LNCaP clone FGC (cell line): ENCODE measurements around the gene MYO9B.

Source experiments
- DNase-seq: peaks from one replicate; pipeline ENCODE4 v3.0.0-alpha.2; 2011; ENCODE audit warnings: low read depth
- H3K4me3 ChIP-seq: 2 replicates; pipeline ENCODE4 v1.5.1; 2011; ENCODE audit warnings: mild to moderate bottlenecking, low read depth, low read length, control low read depth
- TF ChIP-seq, protein P1 (sequence below): IDR thresholded peaks from 2 replicates; pipeline ENCODE4 v1.5.1; 2012; ENCODE audit warnings: mild to moderate bottlenecking; ENCODE audit not compliant: control insufficient read depth, insufficient read depth; ENCODE audit errors: extremely low read depth

MYO9B gene

DNA sequence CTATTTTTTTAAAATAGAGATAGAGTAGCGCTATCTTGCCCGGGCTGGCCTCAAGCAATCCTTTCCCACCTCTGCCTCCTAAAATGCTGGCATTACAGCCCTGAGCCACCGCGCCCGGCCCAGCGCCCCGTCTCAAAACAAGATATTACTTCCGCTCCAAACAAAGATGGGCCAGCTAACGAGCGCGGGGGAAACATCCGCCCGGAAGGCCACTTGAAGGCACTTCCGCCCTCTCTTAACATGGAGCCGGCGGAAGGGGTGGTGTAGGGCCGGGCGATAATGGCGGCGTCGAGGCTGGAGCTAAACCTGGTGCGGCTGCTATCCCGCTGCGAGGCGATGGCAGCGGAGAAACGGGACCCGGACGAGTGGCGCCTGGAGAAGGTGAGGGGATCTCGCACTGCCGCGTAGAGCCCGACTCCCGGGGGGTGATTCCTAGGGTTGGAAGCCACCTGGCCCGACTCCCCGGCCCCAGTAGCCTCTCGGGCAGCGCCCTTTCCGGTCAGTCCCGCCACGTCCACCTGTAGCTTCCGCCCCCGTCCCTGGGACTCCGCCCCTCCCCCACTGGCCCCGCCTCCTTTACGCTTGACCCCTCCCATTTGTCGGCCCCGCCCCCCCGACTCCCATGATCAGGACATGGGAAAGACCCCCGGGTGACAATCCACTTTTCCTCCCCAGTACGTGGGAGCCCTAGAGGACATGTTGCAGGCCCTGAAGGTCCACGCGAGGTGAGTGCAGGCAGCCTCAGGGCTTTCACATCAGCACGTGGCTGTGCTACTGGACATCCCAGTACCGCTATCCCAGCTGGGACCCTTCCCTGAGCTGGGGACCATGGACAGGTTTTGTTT, 139.8 kb downstream of the MYO9B start, which contains the start of gene USE1:
Gene USE1, plus strand, starts transcription at position 231 of the 845 bp plus-strand sequence. Its CDS starts 49 bp downstream, at position 280.
- H3K4me3 ChIP-seq = peak within 1 kb of the TSS; percentile 85
- TF ChIP-seq, protein P1, sequence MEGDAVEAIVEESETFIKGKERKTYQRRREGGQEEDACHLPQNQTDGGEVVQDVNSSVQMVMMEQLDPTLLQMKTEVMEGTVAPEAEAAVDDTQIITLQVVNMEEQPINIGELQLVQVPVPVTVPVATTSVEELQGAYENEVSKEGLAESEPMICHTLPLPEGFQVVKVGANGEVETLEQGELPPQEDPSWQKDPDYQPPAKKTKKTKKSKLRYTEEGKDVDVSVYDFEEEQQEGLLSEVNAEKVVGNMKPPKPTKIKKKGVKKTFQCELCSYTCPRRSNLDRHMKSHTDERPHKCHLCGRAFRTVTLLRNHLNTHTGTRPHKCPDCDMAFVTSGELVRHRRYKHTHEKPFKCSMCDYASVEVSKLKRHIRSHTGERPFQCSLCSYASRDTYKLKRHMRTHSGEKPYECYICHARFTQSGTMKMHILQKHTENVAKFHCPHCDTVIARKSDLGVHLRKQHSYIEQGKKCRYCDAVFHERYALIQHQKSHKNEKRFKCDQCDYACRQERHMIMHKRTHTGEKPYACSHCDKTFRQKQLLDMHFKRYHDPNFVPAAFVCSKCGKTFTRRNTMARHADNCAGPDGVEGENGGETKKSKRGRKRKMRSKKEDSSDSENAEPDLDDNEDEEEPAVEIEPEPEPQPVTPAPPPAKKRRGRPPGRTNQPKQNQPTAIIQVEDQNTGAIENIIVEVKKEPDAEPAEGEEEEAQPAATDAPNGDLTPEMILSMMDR = no peak
- peak; percentile 84 for DNase-seq

DNA sequence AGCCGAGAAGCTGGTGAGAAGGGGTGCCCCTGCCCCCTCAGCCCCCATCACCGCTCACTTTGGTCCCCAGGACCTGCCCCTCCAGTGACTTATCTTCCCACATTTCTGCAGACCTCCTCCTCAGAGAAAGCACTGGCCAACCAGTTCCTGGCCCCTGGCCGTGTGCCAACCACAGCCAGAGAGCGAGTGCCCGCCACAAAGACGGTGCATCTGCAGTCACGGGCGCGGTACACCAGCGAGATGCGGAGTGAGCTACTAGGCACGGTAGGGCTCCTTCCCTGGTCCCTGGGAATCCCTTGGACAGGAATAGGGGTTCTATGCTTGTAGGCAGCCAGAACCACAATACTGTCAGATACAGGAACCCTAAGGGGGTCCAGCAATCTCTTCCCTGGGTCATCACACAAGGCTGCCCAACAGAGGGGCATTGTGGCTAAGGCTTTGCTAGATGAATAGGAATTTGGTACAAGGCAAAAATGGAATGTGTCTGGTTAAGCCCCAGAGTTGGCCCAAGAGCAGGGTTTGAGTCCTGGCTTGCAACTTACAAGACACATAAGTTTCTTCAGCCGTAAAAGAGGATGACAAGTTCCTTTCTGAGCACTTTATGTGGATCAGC, 140.6 kb downstream of the MYO9B start:
- peak overlapping the region; percentile 85 for H3K4me3 ChIP-seq
- DNase-seq = no peak
- TF ChIP-seq, protein P1 = no peak

DNA sequence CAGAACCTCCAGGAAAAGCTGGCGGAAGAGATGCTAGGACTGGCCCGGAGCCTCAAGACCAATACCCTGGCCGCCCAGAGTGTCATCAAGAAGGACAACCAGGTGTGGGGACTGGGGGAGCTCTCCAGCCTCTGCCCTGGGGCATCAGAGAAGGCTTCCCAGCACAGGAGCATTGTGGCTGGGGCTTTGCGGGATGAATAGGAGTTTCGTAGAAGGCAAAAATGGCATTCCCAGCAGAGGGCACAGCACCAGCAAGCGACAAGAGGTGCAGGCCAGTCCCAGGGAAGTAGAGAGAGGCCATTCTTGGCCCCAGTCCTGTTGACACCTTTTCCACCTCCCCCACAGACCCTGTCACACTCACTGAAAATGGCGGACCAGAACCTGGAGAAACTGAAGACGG, 143.7 kb downstream of the MYO9B start:
- no peak overlapping the region for H3K4me3 ChIP-seq
- TF ChIP-seq, protein P1 = no peak
- DNase-seq = no peak

DNA sequence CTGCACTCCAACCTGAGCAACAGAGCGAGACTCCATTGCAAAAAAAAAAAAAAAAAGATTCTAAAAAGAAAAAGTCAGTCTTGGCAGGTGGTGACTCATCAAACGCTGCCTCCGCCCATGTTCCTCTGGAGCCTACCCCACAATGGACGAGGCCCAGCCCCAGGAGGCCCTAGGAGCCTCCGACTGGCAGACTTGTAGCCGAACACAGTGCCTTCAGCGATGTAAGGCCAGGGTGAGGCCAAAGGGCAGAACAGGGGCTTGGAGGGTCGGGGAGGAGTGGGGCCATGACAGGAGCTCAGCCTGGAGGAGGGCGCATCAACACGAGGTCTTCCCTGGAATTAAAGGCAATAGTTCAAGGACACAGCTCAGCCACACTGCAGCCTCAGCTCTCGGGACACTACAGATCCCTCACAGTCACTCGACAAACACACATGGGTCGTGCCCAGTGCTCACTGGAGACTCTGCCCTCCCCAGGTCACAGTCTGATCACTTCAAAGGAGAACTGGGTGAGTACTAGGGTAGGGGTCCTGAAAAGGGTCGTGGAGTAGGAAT, 144.7 kb downstream of the MYO9B start:
- DNase-seq = no peak
- TF ChIP-seq, protein P1 = no peak
- no peak overlapping the region for H3K4me3 ChIP-seq

DNA sequence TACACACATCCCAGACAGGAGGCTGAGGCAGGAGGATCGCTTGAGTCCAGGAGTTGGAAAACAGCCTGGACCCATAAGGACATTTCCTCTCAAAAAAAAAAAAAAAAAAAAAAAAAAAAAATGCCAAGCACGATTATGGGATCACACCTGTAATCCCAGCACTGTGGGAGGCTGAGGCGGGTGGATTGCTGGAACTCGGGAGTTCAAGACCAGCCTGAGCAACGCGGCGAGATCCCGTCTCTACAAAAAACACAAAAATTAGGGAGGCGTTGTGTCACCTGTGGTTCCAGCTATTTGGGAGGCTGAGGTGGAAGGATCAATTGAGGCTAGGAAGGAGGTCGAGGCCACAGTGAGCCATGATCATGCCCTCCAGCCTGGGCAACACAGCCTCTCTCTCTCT, 149.5 kb downstream of the MYO9B start:
- H3K4me3 ChIP-seq = peak overlapping the region; percentile 64
- DNase-seq = no peak
- TF ChIP-seq, protein P1 = no peak

DNA sequence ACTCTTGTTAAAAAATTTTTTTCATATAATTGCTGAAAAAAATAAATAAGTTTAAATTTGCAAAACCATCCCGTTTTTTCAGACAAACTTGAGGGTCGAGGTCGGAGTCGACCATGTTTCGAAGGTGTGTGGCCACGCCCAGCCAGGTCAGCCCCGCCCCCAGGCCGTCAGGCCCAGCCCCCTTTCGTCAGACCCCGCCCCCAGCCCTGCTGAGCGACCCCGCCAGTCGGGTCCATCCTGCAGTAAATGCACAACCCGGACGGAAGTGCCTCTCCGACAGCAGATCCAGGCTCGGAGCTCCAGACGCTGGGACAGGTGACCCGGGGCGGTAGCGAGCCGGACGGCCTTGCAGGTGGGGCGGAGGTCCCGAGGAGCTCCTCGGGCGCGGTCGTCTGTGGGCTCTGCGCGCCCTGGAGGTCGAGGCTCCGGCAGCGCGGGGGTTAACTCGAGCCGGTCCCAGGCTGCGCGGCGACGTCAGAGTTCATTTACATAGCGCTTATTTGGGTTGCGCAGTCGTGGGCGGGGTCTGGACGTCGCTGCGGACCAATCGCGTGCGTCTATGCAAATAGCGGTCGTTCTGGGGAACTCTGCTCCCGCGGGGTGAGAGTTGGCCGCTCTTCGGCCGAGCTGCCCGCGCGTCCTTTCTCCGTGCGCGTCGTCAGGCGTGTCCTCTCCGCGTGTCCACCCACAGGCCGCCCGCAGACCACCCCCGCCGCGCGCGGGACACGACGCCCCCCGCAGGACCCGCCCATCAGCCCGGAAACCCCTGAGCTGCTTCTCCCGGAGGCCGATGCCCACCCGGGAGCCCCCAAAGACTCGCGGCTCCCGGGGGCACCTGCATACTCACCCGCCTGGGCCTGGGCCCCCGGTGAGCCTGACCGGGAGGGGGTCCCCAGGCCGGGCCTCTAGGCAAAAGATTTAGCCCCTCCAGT, 150.7 kb downstream of the MYO9B start, which contains the start of gene OCEL1:
Gene OCEL1, plus strand, starts transcription at position 225 of the 932 bp plus-strand sequence. Its CDS starts 22 bp downstream, at position 247.
- peak; percentile 97 for DNase-seq
- H3K4me3 ChIP-seq = peak within 1 kb of the TSS; percentile 64
- TF ChIP-seq, protein P1 = no peak
